Transverse colon (tissue), 4 donors: Measurements from ENCODE around the gene NSMF.

Experiments
- EP300 ChIP-seq: sonication (generic); formaldehyde crosslinking; IDR thresholded peaks from one replicate; pipeline ENCODE4 v1.6.1; 2017; ENCODE audit warnings: antibody characterized with exemption, low read depth
- POLR2A ChIP-seq: fragments of 450-650 bp; IDR thresholded peaks from one replicate; pipeline ENCODE4 v1.6.1; 2016; ENCODE audit warnings: antibody characterized with exemption, mild to moderate bottlenecking, moderate library complexity
- POLR2AphosphoS5 ChIP-seq, 3 donors: sonication (generic); formaldehyde crosslinking; IDR thresholded peaks; one replicate each; pipeline ENCODE4 v1.6.1; 2016; ENCODE audit warnings: antibody characterized with exemption in 3 of 3
- TF ChIP-seq, protein P1 (sequence below), 5 experiments: fragments of 200-600 bp in 3 of 5; fragments of 450-650 bp in 2 of 5; sonication (generic) in 3 of 5; IDR thresholded peaks; 1 replicate in 2 of 5; 2 replicates in 3 of 5; pipeline ENCODE4 v1.5.1; 2016 to 2017; ENCODE audit warnings: antibody characterized with exemption in 5 of 5, inconsistent platforms in 3 of 5, mild to moderate bottlenecking in 2 of 5, moderate library complexity in 1 of 5

- TF ChIP-seq POLR2AphosphoS5 (IDR thresholded peaks at IDR 0.05) = no peak
- TF ChIP-seq, protein P1, sequence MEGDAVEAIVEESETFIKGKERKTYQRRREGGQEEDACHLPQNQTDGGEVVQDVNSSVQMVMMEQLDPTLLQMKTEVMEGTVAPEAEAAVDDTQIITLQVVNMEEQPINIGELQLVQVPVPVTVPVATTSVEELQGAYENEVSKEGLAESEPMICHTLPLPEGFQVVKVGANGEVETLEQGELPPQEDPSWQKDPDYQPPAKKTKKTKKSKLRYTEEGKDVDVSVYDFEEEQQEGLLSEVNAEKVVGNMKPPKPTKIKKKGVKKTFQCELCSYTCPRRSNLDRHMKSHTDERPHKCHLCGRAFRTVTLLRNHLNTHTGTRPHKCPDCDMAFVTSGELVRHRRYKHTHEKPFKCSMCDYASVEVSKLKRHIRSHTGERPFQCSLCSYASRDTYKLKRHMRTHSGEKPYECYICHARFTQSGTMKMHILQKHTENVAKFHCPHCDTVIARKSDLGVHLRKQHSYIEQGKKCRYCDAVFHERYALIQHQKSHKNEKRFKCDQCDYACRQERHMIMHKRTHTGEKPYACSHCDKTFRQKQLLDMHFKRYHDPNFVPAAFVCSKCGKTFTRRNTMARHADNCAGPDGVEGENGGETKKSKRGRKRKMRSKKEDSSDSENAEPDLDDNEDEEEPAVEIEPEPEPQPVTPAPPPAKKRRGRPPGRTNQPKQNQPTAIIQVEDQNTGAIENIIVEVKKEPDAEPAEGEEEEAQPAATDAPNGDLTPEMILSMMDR (IDR thresholded peaks at IDR 0.05) = no peak
- TF ChIP-seq POLR2A = no peak
- TF ChIP-seq EP300 = no peak
Observed at GRCh38 chr9:137504432-137504777, 45.3 kb upstream of the NSMF start.
